CD14-positive monocyte (primary cell): ENCODE data around the gene DSCAML1. TPM values are rescaled to one million over a fixed set of nuclear protein-coding genes. Genes with fewer than 3 reads are reported as not detected.

Experiments used
- DNase-seq, 3 donors: peaks; one replicate each; pipeline ENCODE4 v3.0.0-alpha.2; 2011 to 2022
- H2AFZ ChIP-seq: 2 replicates; pipeline ENCODE4 v1.6.0; 2012; ENCODE audit warnings: mild to moderate bottlenecking, low read depth, low read length, inconsistent platforms; ENCODE audit not compliant: insufficient read depth, poor library complexity, severe bottlenecking
- H3K27ac ChIP-seq, 2 donors: 1 replicate in 1 of 2; 2 replicates in 1 of 2; pipeline ENCODE4 v1.5.1; 2012 to 2013; ENCODE audit warnings: low read length in 2 of 2, control low read depth in 1 of 2, inconsistent platforms in 1 of 2, low read depth in 1 of 2, mild to moderate bottlenecking in 1 of 2
- H3K27me3 ChIP-seq, 2 donors: one replicate each; pipeline versions ENCODE4 v1.6.0 to v1.6.1; 2011 to 2013; ENCODE audit warnings: low read length in 2 of 2; ENCODE audit not compliant: control insufficient read depth in 2 of 2, insufficient read depth in 2 of 2
- H3K36me3 ChIP-seq, 2 donors: replicated peaks in 1 of 2; 1 replicate in 1 of 2; 2 replicates in 1 of 2; pipeline versions ENCODE4 v1.5.1 to v1.6.1; 2012 to 2013; ENCODE audit warnings: low read length in 2 of 2, control low read depth in 1 of 2, inconsistent platforms in 1 of 2, mild to moderate bottlenecking in 1 of 2; ENCODE audit not compliant: insufficient read depth in 2 of 2, control insufficient read depth in 1 of 2
- H3K4me1 ChIP-seq, 2 donors: 1 replicate in 1 of 2; 2 replicates in 1 of 2; pipeline versions ENCODE4 v1.5.1 to v1.6.1; 2012 to 2013; ENCODE audit warnings: low read length in 2 of 2, control low read depth in 1 of 2, inconsistent platforms in 1 of 2, mild to moderate bottlenecking in 1 of 2, moderate library complexity in 1 of 2; ENCODE audit not compliant: insufficient read depth in 2 of 2, control insufficient read depth in 1 of 2
- H3K4me2 ChIP-seq: replicated peaks from 2 replicates; pipeline ENCODE3; 2012; ENCODE audit warnings: low read length, moderate library complexity, mild to moderate bottlenecking; ENCODE audit not compliant: poor library complexity, severe bottlenecking; ENCODE audit errors: extremely low read depth
- H3K4me3 ChIP-seq, 3 experiments: fragments of 200-600 bp in 1 of 3; sonication (generic) in 1 of 3; replicated peaks in 1 of 3; 1 replicate in 2 of 3; 2 replicates in 1 of 3; pipeline ENCODE4 v1.5.1; 2011 to 2013; ENCODE audit warnings: low read length in 3 of 3, mild to moderate bottlenecking in 3 of 3, control low read depth in 2 of 3, low read depth in 2 of 3, inconsistent platforms in 1 of 3, moderate library complexity in 1 of 3
- H3K79me2 ChIP-seq: 2 replicates; pipeline ENCODE4 v1.6.0; 2012; ENCODE audit warnings: mild to moderate bottlenecking, control low read depth, inconsistent platforms, low read length, moderate library complexity; ENCODE audit not compliant: insufficient read depth
- H3K9ac ChIP-seq: 2 replicates; pipeline ENCODE4 v1.6.0; 2017; ENCODE audit warnings: low read length, mild to moderate bottlenecking; ENCODE audit not compliant: insufficient read depth, poor library complexity, severe bottlenecking
- H3K9me3 ChIP-seq, 2 donors: replicated peaks in 1 of 2; 1 replicate in 1 of 2; 2 replicates in 1 of 2; pipeline versions ENCODE4 v1.5.1 to v1.6.1; 2012 to 2013; ENCODE audit warnings: low read length in 2 of 2, control low read depth in 1 of 2; ENCODE audit not compliant: control insufficient read depth in 1 of 2, insufficient read depth in 1 of 2
- H4K20me1 ChIP-seq: 2 replicates; pipeline ENCODE4 v1.6.0; 2012; ENCODE audit warnings: mild to moderate bottlenecking, low read length, control low read depth, moderate library complexity; ENCODE audit not compliant: insufficient read depth
- H3K27ac Mint-ChIP-seq, 7 donors: one replicate each; pipeline ENCODE4 v1.8.0; 2020; ENCODE audit warnings: mild to moderate bottlenecking in 7 of 7, mixed read lengths in 7 of 7, moderate library complexity in 6 of 7, inconsistent platforms in 2 of 7
- H3K27me3 Mint-ChIP-seq, 3 donors: one replicate each; pipeline ENCODE4 v1.8.0; 2021 to 2022; ENCODE audit warnings: low read depth in 3 of 3, mild to moderate bottlenecking in 3 of 3, mixed read lengths in 3 of 3, moderate library complexity in 3 of 3, inconsistent platforms in 1 of 3
- H3K36me3 Mint-ChIP-seq, 2 donors: one replicate each; pipeline ENCODE4 v1.8.0; 2020; ENCODE audit warnings: mixed read lengths in 2 of 2, inconsistent platforms in 1 of 2, mild to moderate bottlenecking in 1 of 2
- H3K4me1 Mint-ChIP-seq: one replicate; pipeline ENCODE4 v1.8.0; 2020; ENCODE audit warnings: mild to moderate bottlenecking, mixed read lengths
- H3K4me3 Mint-ChIP-seq, 2 donors: one replicate each; pipeline ENCODE4 v1.8.0; 2020; ENCODE audit warnings: mild to moderate bottlenecking in 2 of 2, mixed read lengths in 2 of 2, moderate library complexity in 1 of 2
- H3K9me3 Mint-ChIP-seq, 7 donors: one replicate each; pipeline ENCODE4 v1.8.0; 2020 to 2022; ENCODE audit warnings: mixed read lengths in 7 of 7, mild to moderate bottlenecking in 6 of 7, moderate library complexity in 6 of 7, inconsistent platforms in 2 of 7
- WGBS: methylation state at CpG from one replicate; pipeline ENCODE4 v1.1.5; 2013; ENCODE audit warnings: missing lambda C conversion rate; ENCODE audit not compliant: insufficient coverage; 5-methylcytosine and 5-hydroxymethylcytosine counted together
- intact Hi-C, 2 donors: fragments of 100-400 bp; cut with micrococcal nuclease; formaldehyde crosslinking; loops; one replicate each; pipeline versions ENCODE4 v1.15.0 to v1.15.1; 2023
- polyA plus RNA-seq, 3 donors: library from polyadenylated mRNA; depleted of rRNA in 1 of 3; unstranded in 2 of 3; stranded (reverse) in 1 of 3; fragments of 300-500 nt in 2 of 3; fragments of >200 nt in 1 of 3; fragmentation: Illumina TruSeq in 2 of 3; gene quantifications; 1 replicate in 2 of 3; 2 replicates in 1 of 3; pipeline ENCODE4 v1.2.3, GENCODE V29; 2012 to 2021
- TF ChIP-seq, protein P1 (sequence below): fragments of 200-600 bp; IDR thresholded peaks from one replicate; pipeline ENCODE4 v1.8.0; 2022; ENCODE audit warnings: antibody characterized with exemption, mild to moderate bottlenecking

Gene DSCAML1
- polyA plus RNA-seq, 3 donors: not detected

DNA sequence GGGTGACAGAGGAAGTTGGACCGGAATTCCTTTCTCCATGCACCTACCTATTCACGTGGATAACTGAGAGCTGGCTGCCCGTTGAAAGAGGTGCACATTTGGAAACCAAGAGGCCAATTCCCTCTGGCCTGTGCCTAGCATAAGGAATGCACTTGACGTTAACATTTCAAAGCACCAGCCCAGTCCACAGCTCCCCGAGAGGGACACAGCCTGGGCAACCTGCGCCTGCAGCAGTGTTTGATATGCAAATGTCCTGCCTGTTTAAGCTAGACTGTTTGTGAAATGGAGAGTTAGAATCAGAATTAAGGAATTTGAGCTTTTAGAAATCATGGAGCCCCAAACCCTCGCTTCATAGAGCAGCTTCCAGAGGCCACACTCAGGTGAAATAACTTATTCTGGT is 126.1 kb downstream of the DSCAML1 start:
- Histone ChIP-seq H3K27me3 (no peaks in the 10 kb centered on the region), H3K79me2 (no peaks in the 10 kb centered on the region), H3K9ac (no peak overlapping the region), H2AFZ (no peak overlapping the region), H4K20me1 (no peaks in the 10 kb centered on the region), H3K36me3 (no peaks in the 10 kb centered on the region), H3K4me3 (no peak overlapping the region), H3K4me1 (no peaks in the 10 kb centered on the region), H3K9me3 (no peaks in the 10 kb centered on the region), H3K4me2 (no peak overlapping the region), H3K27ac (no peak overlapping the region)
- H3K27me3 Mint-ChIP-seq: peaks cover 0 to 8% (median 2%) of the 10 kb centered on the region in 3 donors
- intact Hi-C loops: no loop called here
- H3K4me3 Mint-ChIP-seq: no peak overlapping the region
- TF ChIP-seq, protein P1, sequence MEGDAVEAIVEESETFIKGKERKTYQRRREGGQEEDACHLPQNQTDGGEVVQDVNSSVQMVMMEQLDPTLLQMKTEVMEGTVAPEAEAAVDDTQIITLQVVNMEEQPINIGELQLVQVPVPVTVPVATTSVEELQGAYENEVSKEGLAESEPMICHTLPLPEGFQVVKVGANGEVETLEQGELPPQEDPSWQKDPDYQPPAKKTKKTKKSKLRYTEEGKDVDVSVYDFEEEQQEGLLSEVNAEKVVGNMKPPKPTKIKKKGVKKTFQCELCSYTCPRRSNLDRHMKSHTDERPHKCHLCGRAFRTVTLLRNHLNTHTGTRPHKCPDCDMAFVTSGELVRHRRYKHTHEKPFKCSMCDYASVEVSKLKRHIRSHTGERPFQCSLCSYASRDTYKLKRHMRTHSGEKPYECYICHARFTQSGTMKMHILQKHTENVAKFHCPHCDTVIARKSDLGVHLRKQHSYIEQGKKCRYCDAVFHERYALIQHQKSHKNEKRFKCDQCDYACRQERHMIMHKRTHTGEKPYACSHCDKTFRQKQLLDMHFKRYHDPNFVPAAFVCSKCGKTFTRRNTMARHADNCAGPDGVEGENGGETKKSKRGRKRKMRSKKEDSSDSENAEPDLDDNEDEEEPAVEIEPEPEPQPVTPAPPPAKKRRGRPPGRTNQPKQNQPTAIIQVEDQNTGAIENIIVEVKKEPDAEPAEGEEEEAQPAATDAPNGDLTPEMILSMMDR: no peak
- H3K27ac Mint-ChIP-seq: no peak overlapping the region
- H3K9me3 Mint-ChIP-seq: no peaks in the 10 kb centered on the region
- DNase-seq: no peak
- 92% methylated on average over 6 of the region's 7 CpGs for WGBS
- H3K36me3 Mint-ChIP-seq: no peaks in the 10 kb centered on the region
- H3K4me1 Mint-ChIP-seq: no peaks in the 10 kb centered on the region

- TF ChIP-seq, protein P1: no peak
- intact Hi-C loops: no loop called here
- Mint-ChIP-seq H3K9me3 (no peaks in the 10 kb centered on the region), H3K27me3 (peaks cover 0 to 9% (median 2%) of the 10 kb centered on the region in 3 donors), H3K36me3 (no peaks in the 10 kb centered on the region), H3K4me3 (no peak overlapping the region), H3K27ac (no peak overlapping the region), H3K4me1 (no peaks in the 10 kb centered on the region)
- Histone ChIP-seq H4K20me1 (no peaks in the 10 kb centered on the region), H2AFZ (no peak overlapping the region), H3K27ac (no peak overlapping the region), H3K79me2 (no peaks in the 10 kb centered on the region), H3K27me3 (no peaks in the 10 kb centered on the region), H3K4me3 (no peak overlapping the region), H3K36me3 (no peaks in the 10 kb centered on the region), H3K4me1 (no peaks in the 10 kb centered on the region), H3K4me2 (no peak overlapping the region), H3K9ac (no peak overlapping the region), H3K9me3 (no peaks in the 10 kb centered on the region)
- WGBS: 100% methylated on average over 3 of the region's 5 CpGs
- no peak for DNase-seq
Observed at GRCh38 chr11:117670443-117670842, 126.6 kb downstream of the DSCAML1 start.
